Stimulated activated CD4-positive, alpha-beta T cell treated with anti-CD3 and anti-CD28 coated beads, Interleukin-4, amount 100 ng/mL, for 48 hours (primary cell): ENCODE measurements around the gene HOXC4.

ENCODE experiments used
- DNase-seq, 2 donors: peaks; one replicate each; pipeline ENCODE4 v3.0.0-alpha.2; 2020; ENCODE audit warnings: low read depth in 2 of 2

HOXC4 gene

DNA sequence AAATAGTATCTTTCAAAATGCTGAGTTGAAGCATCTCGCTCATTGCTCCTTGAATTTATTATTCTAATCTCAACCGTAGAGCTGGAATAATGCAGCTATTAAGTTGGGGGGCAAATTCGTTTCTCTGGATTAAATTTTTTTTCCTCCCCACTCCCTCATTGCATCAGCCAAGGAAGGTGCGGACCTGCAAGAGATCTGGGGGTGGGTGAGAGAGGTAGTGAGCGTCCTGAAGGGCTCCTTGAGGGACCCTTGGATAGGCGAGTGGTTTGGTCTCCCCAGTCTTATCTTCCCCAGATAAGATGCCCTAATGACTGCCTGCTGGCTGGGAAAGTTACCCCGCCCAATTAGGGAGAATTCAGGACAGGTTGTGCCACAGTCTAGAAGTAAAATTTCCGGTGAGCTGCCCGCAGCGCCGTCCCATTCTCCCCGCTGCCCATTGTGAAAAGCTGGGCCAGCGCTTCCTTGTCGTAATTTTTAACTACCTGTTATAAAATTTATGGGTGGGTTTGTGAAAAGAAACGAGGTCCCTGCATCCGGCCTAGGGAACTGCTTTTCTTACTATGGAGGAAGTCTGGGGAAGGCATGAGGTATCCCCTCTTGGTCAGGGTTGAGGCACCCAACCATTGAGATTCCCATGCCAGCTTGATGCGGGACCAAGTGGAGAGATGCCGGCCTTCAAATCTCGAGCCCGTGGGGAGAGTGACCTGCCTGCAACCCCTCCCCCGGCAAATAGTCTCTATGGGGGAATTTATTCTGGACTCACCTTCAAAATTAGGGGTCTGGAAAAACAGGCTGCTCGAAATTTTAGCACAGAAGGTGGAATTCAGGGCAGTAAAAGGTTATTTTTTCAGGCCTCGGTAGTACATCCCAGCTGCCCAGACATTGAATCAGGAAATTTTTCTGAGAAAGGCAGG is 38.4 kb upstream of the HOXC4 start:
- DNase-seq = no peak

- no peak for DNase-seq
Measured at GRCh38 chr12:54016051-54016450, 37.6 kb upstream of the HOXC4 start.

DNA sequence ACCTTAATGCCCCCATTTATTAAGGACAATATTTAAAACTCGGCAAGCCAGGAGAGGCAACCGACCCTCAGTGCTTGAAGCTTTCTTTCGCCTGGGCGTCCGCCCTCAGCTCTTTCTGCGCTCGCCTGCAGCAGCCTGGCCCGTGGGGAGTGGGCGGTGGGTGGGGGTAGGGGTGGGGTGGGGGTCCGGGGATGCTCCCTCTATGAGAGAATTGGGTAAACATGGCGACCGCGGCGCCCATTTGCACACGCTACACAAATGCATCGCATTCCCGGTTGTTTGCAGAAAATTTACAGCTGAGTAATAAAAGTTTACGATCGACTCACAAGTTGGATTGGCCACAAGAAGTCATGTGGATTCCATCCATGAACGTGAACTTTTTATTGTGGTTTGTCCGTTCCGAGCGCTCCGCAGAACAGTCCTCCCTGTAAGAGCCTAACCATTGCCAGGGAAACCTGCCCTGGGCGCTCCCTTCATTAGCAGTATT is 37.1 kb upstream of the HOXC4 start:
- DNase-seq = no peak

DNA sequence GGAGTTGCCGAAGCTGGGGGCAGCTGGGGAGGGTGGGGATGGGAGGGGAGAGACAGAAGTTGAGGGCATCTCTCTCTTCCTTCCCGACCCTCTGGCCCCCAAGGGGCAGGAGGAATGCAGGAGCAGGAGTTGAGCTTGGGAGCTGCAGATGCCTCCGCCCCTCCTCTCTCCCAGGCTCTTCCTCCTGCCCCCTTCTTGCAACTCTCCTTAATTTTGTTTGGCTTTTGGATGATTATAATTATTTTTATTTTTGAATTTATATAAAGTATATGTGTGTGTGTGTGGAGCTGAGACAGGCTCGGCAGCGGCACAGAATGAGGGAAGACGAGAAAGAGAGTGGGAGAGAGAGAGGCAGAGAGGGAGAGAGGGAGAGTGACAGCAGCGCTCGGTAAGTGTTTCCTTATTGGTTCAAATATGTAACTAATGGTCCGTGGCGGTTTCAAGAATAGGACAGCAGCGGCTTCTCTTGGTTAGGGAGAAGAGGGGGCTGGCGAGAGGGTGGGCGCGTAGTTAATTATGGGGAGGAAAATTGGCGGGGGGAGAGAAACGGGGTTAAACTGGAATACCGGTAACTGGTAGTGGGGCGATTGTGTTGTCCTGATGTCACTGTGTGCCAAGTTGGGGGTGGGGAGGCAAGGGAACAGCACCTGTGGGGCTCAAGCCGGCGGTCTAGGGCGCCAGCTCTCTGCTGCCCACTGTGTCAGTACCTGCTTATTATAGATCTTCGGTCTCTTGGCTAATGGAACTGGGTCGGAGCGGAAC is 36.4 kb upstream of the HOXC4 start:
- no peak for DNase-seq

DNA sequence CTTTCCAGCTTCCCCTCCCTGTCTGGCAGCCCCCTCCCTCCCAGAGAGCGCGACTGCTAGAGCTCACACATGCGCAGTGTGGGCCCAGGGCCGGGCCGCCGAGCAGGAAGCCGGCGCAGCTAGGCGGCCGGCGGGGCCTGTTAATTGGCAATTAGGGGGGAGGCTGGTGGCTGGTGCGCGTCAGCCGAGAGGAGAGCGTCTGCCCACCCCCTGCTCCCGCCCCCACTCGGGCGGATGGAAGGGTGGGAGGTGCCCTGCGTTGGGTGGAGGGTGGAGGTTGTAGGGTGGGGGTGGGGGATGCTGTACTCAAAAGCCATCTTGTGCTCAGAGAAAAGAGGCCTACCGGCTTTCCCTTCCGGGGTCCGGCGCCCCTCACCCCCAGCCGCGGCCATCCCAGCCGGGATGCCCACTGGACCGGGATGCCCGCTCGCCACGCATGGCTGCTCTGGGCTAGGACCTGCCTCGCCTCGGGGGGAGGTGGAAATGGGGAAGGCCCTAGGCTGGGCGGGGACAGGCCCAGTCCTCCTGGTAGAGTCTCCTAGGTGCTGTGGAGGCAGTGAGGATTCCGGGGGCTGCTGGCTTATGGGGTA is 35.7 kb upstream of the HOXC4 start:
- peak; percentile 50 to 59 for DNase-seq

GRCh38 chr12:54018468-54018984 is 35.1 kb upstream of the HOXC4 start:
- DNase-seq = no peak

DNA sequence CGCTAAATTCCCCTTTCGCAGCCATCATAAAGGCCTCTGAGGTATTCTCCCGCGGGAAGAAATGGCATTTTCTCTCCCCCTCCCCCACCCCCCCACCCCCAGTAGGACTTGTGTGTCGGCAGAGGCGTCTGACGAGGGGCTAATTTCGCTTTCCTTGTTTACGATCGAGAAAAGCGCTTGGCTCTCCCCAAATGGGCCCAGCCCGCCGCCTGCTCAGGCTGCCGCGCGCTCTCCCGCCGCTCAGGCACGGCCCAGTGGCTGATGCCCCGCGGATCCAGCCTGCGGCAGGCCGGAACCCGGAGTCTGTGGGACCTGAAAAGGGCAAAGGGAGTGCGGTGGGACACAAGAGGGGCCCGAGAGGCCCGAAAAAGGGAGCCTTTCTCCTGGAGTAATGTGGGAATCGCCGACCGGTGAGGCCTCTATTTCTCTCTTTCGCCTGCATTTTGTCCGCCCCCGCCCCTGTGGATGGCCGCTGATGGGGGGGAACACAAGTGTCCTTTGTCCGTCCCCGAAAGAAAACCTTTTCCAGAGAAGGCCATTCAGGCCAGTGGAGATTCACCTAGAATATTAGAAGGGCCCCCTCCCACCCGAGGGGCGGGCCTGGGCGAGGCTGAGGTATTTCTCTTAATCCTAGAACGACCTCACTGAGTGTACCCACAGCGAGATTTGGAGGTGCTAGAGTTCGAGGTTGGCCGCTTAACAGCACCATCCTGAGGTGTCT is 34.4 kb upstream of the HOXC4 start:
- DNase-seq = no peak

GRCh38 chr12:54019924-54020590 is 33.6 kb upstream of the HOXC4 start:
- DNase-seq = no peak

DNA sequence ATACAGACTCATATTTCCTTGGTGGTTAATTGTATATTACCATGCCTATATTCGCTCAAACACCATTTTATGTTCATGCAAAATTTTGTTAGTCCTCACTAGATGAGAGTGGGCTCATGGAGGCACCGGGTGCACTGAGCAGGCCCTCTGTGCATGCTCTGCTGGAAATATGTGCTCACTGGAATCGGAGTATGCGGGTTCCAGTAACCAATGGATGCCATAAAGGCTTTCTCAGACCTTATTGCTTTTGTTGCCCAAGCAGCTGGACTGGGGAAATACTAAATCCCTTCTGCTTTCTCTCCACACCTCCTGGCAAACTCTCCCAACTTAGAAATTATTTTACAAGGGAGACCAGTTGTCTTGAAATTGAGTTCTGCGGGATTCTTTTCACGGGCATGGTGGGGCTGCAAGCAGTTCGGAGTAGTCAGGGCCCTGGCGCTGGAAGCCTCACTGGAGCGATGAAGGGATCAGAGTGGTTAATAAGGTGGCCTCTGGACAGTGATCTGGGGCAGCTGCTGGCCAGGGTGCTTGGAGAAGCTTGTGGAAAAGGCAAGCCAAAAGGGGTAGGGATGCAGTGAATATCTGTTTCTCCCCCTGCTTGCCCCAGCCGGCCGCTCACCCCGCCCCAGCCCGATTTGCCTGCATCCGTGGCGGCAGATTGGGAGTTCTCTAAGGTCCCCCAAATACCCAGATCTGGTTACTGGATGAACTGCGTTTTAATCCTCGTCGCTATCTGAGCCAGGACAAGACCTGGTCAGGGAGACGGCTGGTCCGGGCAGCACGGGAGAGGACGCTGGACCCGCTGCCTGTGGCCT is 32.8 kb upstream of the HOXC4 start:
- DNase-seq = no peak

DNA sequence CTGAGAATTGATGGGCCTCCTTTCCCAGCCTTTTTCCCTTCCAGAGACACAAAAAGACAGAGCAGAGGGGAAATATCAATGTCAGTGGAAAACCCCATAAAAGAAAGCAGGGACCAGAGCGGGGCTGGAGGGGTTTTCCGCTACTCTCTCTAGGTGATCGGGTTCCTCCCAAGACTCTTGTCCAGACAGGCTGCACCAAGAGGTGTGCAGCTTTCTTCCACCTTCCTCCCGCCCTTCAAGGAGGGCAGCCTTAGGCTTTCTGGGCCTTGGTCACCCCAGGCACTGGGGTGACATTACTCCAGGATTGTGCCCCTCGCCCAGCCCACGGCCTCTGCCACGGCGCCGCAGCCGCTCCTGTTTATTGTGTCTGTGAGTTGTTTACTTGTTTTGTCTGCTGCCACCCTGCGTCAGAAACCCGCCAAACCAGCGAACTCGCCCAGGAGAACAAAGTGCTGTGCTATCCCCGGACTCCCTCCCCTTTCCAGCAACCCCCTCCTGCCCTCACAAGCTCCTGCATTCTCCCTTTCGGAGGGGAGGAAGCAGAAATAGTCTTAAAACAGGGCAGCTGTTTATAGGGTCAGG is 32.1 kb upstream of the HOXC4 start:
- DNase-seq = no peak

- no peak for DNase-seq
Measured at GRCh38 chr12:54022960-54023884, 30.4 kb upstream of the HOXC4 start.

- no peak for DNase-seq
Measured at GRCh38 chr12:54024127-54024526, 29.5 kb upstream of the HOXC4 start.

DNA sequence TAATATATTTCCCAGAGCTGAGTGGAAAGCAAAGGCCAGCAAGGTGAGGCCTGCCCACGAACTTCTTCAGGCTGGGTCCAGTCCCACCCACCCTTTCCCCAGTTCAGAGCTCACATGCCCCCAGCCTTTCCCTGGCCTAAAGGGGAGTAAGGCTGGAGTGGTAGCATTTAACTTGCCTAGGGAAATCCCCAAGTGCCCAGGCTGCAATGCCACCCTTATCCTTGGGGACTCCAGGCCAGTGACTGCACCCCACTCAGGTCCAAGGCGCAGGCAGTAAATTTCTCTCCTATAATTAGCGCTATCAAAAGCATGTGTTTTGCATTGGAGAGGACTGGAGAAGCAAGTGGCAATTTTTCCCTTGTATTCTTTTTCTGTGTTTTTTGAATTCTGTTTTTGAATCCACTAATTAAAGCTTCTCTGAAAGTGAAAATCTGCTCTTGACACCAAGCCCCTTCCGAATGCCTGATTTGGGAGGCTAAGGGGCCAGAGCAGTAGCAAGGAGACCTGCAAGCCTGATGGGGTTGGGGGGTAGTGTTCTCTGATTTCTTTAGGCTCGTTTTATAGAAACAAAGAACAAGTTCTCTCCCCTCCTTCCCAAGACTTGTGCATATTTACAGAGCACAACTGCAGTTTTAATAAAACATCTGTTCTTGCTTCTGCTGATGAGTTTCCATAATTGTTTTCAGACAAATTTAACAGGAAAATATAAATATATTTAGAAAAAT is 28.9 kb upstream of the HOXC4 start:
- no peak for DNase-seq

DNA sequence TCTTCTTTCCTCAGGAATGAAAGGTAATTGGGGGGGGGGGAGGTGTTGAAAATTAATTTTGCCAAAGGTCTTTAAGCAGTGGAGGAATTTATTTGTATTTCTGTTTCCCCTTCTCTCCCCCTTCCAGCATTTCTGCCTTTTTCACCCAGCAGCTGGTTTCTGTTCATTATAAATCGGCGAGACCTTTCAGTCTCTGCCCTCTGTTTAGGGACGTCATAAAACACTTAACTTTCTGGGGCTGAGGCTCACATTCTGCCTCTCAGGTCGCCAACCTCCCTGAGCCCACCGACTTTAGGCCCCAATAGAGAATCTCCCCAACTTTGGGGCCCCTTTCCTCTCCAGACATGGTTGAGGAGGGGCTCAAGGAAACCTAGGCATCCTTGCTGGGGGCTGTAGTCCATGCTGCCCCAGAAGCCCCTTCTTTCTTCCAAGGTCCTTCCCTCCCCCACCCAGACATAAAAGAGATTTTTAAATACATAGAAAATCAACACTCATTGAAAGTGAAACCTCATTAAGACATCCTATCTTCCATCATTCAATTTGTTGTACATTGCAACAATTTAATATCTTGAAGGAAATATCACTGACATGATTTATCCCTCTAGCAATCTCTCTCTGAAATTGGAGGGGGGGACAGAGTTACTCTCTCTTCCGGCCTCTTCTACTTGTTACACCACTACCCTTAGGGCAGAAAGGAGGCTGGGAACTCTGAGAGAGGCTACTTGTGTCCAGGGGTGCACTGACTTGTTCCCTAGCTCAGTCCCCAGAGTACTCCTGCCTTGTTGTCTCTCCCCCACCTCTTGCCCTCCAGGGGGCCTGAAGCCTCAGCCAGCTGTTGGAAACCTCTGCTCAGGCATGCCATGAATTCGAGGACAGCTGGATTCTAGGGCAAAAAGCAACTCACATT is 27.9 kb upstream of the HOXC4 start:
- DNase-seq = no peak

DNA sequence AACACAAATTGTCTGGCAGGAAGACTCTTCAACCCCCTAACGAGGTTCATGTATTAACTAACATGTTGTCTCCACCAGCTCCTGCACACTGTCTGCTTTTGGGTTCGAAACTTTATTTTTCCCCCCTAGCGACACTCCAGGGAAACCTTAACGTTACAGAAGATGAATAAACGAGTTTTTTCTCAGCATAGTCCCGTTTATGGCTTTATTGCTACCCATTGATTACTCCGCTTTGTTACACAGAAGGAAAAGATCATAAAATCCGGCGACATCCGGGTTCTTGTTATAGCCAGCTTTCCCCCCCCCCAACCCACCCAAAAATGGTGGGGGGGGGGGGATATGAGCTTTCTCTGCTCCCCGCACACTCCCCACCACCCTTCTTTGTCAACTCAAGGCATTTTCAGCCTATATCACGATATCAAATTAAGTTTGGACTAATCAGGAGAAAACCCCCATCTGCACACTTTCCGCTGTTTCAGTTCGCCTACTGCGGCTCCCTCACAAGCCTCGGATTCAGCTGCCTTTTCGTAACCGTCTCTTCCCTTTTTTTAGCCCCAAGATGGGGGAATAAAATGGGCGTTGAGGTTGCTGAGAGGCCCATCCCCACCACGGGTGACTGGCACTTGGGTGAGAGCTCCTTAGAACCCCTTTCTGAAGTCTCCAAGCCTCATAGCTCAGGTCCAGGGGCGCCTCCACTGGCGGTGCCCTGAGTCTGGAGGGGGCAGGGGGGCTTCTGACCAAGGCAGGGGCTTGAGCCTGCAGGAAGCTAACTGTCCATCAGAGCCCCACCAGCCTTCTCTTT is 26.8 kb upstream of the HOXC4 start:
- no peak for DNase-seq

GRCh38 chr12:54027442-54027786 is 26.2 kb upstream of the HOXC4 start:
- DNase-seq = no peak
